Stimulated activated naive CD4-positive, alpha-beta T cell treated with Interleukin-2 at 50 U/mL for 16 hours (primary cell): ENCODE data around the gene DXO.
"Not testable (repeated sequence)": the region's sequence is repeated elsewhere in the genome, so short reads cannot be mapped to it uniquely, and the experiment has no call there.

Experiments used
- DNase-seq: peaks from one replicate; lab custom pipeline; 2025; lab: John Stamatoyannopoulos, UW

Gene DXO

DNA sequence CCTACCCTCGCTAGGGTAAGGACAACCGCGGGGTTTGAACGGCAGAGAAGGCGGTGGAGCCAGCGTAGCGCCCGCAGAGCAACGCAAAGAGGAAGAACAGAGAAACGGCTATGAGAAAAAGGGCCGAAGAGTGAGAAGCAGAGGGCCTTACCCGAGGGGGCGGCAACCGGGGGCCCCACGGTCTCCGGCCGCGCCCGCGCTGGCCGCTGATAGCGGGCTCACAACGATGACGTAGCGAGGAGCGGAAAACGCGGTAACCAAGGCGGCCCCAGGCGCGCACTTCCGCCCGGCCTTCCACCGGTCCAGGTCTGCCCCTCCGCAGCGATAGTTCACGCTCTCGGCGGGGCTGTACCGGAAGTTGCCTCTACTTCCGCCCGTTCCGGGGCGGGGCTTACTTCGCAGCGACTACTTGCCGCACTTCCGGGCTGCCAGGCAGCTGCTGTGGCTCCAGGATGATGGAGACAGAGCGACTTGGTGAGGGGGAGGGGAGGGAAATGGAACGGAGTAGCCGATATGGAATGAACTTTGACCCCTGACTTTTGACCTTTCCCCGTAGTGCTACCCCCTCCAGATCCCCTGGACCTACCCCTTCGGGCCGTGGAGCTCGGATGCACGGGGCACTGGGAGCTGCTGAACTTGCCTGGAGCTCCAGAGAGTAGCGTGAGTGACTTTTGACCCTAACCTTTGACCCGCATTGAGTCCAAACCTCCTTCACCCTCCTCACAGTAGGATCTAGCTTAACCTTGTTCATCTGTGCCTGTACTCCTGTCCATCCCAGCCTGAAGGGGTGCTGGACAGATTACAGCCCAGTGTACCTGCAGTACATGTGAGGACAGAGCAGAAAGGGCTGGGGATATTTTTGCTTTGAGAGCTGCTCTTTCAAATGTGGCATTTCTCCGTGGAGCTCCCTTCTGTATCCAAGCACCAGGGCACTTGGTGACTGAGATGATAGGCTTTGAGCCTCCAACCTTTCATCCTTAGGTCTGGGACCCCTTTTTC, 12.9 kb downstream of the DXO start, which contains the start of the genes NELFE and SKIC2:
Gene NELFE (minus strand): TSS at position 231 of the 999 bp plus-strand sequence. CDS start 525 bp downstream, outside the sequence.
Gene SKIC2 (plus strand): TSS at position 435 of the 999 bp plus-strand sequence. CDS start 18 bp downstream, at position 453.
- DNase-seq: peak; percentile 96

DNA sequence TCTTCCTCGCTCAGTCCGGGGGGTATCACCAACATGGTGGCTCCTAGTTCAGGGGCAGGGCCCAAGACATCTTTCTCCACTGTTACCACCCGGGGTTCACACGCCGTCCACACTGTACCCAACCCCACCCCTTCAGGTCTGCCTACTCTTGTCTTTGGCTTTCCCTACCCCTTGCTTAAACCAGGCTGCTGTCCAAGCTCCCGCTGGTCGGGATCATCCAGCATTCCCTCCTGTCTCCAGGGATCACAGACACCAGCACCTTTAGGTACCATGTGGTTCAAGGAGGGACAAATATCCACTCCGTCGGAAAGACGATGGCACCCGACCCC, 13.6 kb downstream of the DXO start:
- DNase-seq: no peak

DNA sequence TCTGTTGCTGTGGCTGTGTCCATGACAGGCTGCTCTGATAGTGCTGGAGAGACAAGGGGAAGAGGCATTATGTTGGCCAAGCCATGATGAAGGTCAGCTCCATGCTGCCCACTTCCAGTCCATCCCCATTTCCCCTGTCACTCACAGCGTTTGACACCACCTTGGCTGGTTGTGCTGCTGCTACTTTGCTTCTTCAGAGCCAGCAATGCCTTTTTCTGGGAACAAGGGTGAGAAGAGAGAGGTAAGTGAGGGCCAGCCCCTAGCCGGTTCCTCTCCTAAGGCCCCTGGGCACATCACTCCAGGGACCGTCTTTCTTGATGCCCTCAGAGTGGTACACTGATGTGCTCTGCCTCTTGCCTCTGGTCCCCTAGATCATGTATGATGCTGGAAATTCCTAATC, 15.1 kb downstream of the DXO start:
- no peak for DNase-seq

DNA sequence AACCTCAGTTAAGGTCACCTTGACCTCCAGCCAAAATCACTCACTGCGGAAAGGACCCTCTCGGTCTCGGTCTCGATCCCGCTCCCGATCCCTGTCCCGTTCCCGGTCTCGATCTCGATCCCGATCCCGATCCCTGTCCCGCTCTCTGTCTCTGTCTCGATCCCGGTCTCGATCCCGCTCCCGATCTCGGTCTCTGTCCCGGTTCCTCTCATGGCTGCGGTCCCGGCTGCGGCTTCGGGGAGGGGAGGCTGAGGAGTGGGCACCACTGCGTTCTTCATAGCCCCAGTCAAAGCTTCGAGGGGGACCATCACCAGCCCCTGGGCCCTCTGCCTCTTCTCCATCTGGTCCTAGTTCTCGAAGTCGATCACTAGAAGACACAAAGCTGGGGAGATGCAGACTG, 17.4 kb downstream of the DXO start:
- no peak for DNase-seq

DNA sequence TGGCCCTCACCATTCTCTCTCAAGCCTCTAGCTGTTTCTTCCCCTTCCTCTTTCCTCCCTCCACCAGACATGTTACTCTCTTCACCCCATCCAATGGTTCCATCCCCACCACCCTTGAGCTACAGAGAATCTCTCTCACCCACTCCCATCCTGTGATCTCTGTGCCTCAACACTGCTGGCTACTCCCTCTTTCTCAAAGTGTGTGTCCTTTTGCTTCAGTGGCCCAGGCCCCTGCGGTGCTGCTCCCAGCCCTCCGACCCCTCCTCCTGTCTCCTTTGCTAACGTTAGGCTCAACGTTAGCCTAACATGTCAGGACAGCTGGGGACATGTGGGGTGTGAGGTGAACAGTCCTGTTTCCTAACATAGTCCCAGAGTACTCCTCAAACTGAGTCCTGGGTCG, 19.0 kb downstream of the DXO start:
- DNase-seq: no peak

DNA sequence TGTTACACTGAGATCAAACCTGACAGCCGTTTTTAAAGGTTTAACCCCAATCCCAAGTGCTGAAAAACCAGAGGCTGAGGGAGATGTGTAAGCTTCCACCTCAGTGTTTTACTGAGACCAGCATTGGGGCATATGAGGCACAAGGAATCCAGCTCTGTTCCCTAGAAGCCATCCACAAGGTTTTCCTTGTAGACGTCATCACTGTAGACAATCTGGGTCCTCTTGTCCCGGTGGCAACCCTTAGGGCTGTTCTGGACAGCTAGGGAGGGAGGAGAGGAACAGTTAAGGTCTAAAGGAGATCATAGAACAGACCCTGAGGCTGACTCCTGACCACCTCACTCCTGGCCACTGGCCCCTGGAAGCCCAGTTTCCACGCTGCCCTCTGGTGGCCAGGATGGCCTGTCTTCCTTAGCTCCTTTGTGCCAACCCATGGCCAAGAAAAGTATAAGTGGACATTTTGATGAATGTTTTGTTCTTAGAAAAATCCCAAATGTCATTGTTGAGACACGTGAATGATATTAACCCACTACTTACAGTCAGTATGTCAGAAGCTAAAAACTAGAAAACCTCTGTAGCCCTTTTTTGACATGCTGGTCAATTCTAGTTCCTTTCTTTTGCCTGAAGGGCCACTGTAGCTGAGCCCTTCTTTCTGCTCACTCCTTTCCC, 19.7 kb downstream of the DXO start:
- DNase-seq: peak; percentile 7

DNA sequence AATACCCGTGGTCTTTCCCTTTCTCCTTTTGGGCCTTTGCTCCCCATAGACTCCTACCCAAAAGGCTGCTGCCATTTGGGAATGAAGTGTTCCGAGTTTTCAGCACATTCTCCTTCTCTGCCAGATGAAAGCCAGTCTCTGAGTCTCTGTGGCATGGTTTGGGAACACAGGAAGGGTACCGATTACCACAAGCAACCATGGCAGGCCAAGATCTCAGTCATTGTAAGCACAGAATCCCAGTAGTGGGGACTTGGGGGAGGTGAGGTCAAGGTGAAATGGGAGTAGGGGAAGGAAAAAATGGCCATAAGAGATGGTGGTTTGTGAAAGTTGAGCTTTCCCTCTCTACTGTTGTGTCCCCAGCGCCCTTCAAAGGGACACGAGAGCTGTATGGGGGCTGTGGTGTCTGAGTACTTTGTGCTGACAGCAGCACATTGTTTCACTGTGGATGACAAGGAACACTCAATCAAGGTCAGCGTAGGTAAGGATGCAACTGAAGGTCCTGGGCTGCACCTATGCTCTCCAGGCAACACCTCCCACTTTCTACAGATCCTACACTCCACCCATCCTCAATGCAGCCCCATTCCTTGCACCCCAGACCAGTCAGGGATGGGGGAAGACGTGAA, 21.9 kb downstream of the DXO start:
- DNase-seq: no peak

DNA sequence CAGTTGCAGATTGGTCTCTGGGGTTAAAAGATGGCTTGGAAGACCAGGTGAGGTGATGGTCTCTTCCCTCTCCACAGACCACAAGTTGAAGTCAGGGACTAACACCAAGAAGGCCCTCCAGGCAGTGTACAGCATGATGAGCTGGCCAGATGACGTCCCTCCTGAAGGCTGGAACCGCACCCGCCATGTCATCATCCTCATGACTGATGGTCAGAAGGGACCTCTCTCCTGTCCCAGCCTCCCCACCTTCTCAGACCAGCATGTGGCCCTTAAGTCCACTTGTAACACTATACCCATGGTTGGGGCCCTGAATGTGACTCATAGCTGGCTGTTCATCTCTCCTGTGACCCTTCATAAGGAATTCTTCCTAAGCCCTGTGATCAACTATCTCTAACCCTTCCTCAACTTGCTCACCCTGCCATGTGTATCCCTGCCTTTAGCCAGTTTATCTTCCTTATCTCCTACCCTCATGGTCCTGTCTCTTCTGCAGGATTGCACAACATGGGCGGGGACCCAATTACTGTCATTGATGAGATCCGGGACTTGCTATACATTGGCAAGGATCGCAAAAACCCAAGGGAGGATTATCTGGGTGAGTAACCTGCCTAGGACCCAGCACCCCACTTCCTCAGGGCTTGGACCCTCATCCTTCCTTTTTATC, 23.1 kb downstream of the DXO start:
- DNase-seq: no peak

DNA sequence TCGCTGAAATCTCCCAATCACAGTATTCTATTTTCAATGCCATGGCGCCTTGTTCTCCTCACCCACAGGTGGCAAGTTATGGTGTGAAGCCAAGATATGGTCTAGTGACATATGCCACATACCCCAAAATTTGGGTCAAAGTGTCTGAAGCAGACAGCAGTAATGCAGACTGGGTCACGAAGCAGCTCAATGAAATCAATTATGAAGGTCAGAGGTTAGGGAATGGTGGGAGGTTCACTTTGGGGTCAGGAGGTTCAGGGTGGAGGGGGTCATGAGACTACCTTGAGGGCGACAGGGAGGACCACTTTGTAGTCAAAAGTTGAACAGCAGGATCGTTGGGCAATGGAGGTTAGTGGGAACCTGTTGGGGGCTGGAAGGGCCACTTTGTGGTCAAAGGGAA, 23.6 kb downstream of the DXO start:
- DNase-seq: no peak

DNA sequence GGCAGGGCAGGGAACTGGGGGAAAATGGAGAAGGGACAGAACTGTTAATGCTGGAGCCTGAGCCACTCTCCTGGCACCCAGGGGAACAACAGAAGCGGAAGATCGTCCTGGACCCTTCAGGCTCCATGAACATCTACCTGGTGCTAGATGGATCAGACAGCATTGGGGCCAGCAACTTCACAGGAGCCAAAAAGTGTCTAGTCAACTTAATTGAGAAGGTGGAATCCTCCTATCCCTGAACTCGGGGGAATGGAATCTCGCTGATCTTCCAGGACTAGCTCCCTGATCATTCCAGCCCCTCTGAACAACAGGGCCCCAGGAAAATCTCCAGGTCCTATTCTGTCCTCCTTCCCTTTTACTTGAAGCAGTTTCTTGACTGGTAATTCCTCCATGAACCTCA, 24.1 kb downstream of the DXO start:
- no peak for DNase-seq

DNA sequence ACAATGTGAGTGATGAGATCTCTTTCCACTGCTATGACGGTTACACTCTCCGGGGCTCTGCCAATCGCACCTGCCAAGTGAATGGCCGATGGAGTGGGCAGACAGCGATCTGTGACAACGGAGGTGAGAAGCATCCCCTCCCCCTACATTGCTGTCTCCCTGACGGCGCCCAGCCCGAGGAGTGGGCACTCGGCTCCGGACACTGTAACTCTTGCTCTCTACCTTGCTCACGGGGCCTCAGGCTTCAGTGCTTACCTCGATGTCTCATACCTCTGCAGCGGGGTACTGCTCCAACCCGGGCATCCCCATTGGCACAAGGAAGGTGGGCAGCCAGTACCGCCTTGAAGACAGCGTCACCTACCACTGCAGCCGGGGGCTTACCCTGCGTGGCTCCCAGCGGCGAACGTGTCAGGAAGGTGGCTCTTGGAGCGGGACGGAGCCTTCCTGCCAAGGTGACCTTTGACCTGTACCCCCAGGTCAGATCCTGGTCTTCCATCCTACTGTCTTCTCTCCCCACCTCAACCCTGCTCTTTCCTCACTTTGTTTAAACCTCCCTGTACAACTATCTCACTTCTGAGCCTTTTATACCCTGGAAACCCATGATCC, 24.8 kb downstream of the DXO start:
- no peak for DNase-seq

DNA sequence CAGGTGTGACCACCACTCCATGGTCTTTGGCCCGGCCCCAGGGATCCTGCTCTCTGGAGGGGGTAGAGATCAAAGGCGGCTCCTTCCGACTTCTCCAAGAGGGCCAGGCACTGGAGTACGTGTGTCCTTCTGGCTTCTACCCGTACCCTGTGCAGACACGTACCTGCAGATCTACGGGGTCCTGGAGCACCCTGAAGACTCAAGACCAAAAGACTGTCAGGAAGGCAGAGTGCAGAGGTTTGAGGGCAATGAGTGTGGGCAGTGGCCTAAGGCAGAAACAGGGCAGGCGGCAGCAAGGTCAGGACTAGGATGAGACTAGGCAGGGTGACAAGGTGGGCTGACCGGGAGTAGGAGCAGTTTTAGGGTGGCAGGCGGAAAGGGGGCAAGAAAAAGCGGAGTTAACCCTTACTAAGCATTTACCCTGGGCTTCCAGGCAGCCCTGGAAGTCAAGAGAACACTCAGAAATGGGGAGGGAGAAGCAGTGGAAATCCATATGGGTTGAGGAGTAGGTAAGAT, 25.5 kb downstream of the DXO start:
- DNase-seq: no peak

DNA sequence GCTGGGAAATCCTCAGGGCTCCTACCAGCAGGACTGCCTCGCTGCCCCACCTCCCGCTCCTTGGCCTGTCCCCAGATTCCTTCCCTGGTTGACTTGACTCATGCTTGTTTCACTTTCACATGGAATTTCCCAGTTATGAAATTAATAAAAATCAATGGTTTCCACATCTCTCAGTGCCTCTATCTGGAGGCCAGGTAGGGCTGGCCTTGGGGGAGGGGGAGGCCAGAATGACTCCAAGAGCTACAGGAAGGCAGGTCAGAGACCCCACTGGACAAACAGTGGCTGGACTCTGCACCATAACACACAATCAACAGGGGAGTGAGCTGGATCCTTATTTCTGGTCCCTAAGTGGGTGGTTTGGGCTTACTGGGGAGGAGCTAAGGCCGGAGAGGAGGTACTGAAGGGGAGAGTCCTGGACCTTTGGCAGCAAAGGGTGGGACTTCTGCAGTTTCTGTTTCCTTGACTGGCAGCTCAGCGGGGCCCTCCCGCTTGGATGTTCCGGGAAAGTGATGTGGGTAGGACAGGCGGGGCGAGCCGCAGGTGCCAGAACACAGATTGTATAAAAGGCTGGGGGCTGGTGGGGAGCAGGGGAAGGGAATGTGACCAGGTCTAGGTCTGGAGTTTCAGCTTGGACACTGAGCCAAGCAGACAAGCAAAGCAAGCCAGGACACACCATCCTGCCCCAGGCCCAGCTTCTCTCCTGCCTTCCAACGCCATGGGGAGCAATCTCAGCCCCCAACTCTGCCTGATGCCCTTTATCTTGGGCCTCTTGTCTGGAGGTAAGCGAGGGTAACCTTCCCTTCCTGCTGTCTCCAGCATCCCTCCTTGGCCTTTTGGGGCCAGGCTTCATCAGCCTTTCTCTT, 26.2 kb downstream of the DXO start, which contains the start of gene CFB:
Gene CFB (plus strand): TSS at position 589 of the 863 bp plus-strand sequence. CDS start 127 bp downstream, at position 716.
- no peak for DNase-seq

DNA sequence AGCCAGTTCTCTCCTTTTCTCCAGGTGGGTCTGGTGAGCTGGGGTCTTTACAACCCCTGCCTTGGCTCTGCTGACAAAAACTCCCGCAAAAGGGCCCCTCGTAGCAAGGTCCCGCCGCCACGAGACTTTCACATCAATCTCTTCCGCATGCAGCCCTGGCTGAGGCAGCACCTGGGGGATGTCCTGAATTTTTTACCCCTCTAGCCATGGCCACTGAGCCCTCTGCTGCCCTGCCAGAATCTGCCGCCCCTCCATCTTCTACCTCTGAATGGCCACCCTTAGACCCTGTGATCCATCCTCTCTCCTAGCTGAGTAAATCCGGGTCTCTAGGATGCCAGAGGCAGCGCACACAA, 26.8 kb downstream of the DXO start:
- no peak for DNase-seq

DNA sequence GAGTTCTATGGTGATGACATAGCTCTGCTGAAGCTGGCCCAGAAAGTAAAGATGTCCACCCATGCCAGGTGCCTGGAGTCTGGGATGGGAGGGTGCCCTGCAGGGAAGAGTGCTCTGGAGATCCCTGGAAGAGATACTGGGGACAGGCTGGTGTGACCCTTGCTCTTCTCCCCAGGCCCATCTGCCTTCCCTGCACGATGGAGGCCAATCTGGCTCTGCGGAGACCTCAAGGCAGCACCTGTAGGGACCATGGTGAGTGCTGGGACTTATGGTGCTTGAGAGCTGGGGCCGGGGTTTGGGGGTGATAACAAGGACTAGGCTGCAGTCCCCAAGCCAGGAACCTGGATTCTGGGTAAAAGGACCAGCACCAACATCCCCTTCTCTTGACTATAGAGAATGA, 28.2 kb downstream of the DXO start:
- DNase-seq: no peak

DNA sequence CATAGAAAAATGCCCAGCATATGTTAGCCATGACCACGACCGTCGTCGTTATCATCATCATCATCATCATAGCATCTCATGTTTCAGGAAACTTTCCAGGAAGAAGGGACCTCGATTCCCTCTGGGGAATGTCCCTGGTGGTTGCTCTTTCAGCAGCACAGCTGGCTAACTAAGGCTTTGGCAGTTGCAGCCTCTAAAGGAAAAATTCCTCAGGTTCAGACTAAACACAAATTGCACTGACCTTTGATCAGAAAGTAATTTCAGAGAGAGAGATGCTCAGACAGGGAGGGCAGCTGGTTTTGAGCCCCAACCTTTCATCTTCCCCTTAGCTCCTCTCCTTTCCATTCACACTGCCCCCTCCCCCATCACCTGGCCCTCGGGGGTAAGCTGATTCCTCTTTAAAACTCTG, 31.7 kb downstream of the DXO start:
- no peak for DNase-seq

DNA sequence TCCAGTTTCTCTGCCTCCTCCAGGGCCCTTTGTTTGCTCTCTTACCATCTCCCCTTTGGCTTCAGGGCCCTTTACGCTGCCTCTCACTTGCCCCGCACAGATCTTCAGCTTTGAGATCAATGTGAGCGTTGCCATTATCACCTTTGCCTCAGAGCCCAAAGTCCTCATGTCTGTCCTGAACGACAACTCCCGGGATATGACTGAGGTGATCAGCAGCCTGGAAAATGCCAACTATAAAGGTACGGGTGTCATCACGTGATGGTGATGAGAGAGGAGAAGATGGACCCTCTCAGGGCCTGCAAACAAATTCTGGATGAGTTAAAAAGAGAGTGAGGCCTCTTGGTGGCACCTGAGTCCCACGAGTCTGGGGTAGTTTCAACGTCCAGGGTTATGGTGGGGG, 36.1 kb downstream of the DXO start:
- DNase-seq: no peak

DNA sequence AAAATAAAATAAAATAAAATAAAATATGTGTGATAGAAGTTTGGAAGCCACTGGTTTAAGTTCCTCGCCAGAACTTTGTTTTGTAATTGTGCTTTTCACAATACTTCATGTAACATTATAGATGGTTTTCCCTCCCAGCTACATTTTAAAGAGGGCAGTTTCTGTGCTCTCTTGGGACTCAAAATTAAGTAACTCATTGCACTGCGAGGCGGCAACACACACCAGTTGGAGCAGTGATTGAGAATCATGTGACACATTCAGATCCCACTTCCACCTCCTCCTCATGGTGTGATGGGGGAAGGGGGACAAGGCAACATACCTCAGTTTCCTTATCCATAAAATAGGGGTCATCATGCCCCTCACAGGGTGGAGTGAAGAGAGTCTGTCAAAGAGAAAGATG, 36.9 kb downstream of the DXO start:
- DNase-seq: no peak

DNA sequence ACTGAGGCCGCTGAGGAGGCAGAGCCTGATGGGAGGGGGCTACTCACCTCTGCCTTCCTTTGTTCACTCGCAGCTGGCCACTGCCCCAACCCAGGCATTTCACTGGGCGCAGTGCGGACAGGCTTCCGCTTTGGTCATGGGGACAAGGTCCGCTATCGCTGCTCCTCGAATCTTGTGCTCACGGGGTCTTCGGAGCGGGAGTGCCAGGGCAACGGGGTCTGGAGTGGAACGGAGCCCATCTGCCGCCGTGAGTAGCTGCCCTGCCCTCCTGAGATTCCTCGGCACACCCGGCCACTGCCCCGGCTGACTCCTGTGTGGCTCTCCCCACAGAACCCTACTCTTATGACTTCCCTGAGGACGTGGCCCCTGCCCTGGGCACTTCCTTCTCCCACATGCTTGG, 38.4 kb downstream of the DXO start:
- no peak for DNase-seq

DNA sequence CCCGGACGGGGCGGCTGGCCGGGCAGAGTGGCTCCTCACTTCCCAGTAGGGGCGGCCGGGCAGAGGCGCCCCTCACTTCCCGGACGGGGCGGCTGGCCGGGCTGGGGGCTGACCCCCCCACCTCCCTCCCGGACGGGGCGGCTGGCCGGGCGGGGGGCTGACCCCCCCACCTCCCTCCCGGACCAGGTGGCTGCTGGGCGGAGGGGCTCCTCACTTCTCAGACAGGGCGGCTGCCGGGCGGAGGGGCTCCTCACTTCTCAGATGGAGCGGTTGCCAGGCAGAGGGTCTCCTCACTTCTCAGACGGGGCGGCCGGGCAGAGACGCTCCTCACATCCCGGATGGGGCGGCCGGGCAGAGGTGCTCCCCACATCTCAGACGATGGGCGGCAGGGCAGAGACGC, 39.8 kb downstream of the DXO start:
- not testable (repeated sequence) for DNase-seq

DNA sequence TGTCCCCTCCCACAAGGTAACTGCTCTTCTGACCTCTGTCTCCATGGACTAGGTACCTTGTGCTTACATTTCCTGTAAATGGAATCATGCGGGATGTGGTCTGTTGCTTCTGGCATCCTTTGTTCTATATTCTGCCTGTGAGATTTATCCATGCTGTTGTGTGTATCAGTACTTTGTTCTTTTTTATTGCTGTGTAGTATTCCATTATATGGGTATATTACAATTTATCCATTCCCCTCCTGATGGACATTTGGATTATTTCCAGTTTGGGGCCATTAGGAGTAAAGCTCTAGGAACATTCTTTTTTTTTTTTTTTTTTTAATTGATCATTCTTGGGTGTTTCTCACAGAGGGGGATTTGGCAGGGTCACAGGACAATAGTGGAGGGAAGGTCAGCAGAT, 41.0 kb downstream of the DXO start:
- no peak for DNase-seq
